ENCODE data around the gene PAIP2.

PAIP2 gene

DNA sequence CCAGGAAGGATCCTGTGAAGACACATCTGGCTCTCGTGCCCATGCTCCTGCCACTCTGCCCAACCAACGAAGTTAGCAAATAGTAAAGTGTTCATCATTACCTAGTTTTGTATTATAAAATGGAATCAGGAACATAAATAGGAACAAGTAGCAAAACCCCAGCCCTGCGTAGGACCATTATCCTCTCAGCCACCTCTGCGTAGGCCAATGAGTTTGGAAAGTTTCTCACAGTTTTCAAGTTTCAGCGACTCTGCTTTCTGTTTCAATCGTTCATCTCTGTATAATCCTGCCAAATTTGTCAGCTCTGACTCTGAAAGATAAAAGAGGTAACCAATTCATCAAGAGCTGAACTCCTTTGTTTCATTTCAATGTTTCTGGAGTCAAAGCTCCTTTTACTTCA, 72.3 kb downstream of the PAIP2 start:
- TF ChIP-seq, protein P1, sequence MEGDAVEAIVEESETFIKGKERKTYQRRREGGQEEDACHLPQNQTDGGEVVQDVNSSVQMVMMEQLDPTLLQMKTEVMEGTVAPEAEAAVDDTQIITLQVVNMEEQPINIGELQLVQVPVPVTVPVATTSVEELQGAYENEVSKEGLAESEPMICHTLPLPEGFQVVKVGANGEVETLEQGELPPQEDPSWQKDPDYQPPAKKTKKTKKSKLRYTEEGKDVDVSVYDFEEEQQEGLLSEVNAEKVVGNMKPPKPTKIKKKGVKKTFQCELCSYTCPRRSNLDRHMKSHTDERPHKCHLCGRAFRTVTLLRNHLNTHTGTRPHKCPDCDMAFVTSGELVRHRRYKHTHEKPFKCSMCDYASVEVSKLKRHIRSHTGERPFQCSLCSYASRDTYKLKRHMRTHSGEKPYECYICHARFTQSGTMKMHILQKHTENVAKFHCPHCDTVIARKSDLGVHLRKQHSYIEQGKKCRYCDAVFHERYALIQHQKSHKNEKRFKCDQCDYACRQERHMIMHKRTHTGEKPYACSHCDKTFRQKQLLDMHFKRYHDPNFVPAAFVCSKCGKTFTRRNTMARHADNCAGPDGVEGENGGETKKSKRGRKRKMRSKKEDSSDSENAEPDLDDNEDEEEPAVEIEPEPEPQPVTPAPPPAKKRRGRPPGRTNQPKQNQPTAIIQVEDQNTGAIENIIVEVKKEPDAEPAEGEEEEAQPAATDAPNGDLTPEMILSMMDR (IDR thresholded peaks at IDR 0.05; ENCODE audit: low read depth, low read length) = no peak
- DNase-seq = no peak
- Histone ChIP-seq H3K27me3 (ENCODE audit: insufficient read depth, low read depth, severe bottlenecking) (no peaks in the 10 kb centered on the region), H3K36me3 (peaks cover 12% of the 10 kb centered on the region), H3K9me3 (ENCODE audit: severe bottlenecking) (no peaks in the 10 kb centered on the region), H3K27ac (no peak overlapping the region), H3K4me3 (ENCODE audit: low read depth, low read length) (no peak overlapping the region)

DNA sequence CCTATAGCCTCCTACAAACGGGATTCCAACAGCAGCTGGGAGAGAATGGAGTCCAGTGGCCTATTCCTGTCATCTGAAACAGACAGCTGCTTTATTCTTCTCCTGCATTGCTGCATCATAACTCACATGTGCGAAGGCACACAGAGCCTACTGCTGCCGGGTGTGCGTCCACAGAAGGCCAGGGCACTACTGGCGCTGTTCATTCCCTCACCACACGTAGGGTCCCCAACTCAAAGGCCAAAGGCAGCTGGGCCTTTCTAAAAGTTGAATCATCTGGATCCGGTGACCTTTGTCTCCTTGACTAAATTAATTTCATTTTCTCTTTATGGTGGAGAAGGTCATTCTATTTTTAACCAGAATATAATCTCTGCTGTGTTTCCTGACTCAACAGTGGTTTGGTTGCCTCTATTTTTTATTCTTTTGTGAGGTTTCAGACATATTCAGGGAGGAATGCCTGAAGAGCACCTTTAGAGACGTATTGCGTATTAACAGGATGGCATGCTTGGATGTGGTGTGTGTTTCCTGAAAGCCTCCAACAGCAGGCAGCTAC, 73.0 kb downstream of the PAIP2 start:
- H3K4me3 ChIP-seq (ENCODE audit: low read depth, low read length) = no peak overlapping the region
- no peaks in the 10 kb centered on the region for H3K27me3 ChIP-seq (ENCODE audit: insufficient read depth, low read depth, severe bottlenecking)
- no peak for DNase-seq
- H3K36me3 ChIP-seq = peaks cover 15% of the 10 kb centered on the region
- TF ChIP-seq, protein P1 (IDR thresholded peaks at IDR 0.05; ENCODE audit: low read depth, low read length) = no peak
- no peak overlapping the region for H3K27ac ChIP-seq
- no peaks in the 10 kb centered on the region for H3K9me3 ChIP-seq (ENCODE audit: severe bottlenecking)

DNA sequence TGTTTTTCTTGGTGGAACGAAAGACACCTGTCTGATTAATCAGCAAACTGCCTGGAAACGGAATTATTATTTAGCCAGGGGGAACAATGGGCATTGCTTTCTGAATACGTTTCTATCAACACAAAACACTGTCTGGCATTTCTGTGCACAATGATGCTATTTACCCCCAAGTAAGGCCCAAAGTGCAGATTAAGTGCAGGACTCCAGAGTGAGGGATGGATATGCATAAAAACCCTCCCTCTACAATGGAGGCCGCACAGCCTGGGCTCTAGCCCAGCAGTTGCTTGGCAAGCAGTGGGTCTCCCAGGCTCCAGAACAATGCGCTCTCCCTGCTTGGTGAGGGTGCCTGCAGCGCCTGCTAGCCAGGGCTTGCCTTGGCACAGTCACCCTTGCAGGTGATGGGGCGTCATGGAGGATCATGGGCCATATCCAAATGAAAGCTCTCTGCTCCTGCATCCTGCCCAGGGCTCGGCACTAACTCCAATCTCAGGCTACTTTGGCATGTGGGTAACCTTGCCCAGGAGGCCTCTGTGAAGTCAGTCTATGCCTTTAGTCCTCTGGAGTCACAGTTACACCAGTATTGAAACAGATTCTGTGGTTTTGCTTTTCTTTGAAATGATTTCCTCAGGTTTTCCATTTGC, 73.7 kb downstream of the PAIP2 start:
- TF ChIP-seq, protein P1 (IDR thresholded peaks at IDR 0.05; ENCODE audit: low read depth, low read length) = no peak
- Histone ChIP-seq H3K9me3 (ENCODE audit: severe bottlenecking) (no peaks in the 10 kb centered on the region), H3K27me3 (ENCODE audit: insufficient read depth, low read depth, severe bottlenecking) (no peaks in the 10 kb centered on the region), H3K27ac (no peak overlapping the region), H3K4me3 (ENCODE audit: low read depth, low read length) (no peak overlapping the region), H3K36me3 (peaks cover 19% of the 10 kb centered on the region)
- DNase-seq = no peak

DNA sequence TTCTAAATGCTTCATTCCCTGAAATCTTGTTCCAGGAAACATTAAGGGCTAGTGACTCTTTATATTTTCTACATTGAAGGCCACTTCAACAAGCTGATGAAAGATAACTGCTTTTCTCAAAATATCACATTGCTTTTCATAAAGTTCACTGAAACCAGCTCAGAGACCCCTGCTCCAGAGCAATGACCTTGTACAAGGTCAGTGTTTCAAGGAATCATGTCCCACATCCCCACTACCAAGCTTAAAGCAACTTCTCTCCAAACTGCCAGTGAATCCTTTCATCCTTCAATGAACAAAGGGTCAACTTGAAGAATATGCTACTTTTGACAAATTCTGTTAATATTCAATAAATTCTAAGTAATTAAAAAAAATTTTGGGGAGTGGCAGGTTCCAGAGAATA, 74.2 kb downstream of the PAIP2 start:
- Histone ChIP-seq H3K27me3 (ENCODE audit: insufficient read depth, low read depth, severe bottlenecking) (no peaks in the 10 kb centered on the region), H3K36me3 (peaks cover 19% of the 10 kb centered on the region), H3K4me3 (ENCODE audit: low read depth, low read length) (no peak overlapping the region), H3K9me3 (ENCODE audit: severe bottlenecking) (no peaks in the 10 kb centered on the region), H3K27ac (no peak overlapping the region)
- TF ChIP-seq, protein P1 (IDR thresholded peaks at IDR 0.05; ENCODE audit: low read depth, low read length) = no peak
- no peak for DNase-seq

DNA sequence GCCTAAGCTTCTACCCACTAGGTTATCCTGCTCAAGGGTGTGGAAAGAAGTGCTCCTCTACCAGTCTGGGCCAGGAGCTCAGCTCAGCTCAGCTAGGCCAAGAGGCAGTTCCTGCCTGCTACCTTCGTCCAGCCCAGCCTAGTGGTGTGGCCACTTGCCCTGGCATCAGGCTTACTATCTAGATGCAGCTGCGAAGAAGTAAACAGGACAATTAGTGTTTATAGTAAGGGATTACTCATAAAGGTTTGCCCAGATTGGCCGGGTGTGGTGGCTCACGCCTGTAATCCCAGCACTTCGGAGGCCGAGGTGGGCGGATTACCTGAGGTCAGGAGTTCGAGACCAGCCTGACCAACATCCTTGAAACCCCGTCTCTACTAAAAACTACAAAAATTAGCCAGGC, 75.0 kb downstream of the PAIP2 start:
- Histone ChIP-seq H3K36me3 (peaks cover 19% of the 10 kb centered on the region), H3K27me3 (ENCODE audit: insufficient read depth, low read depth, severe bottlenecking) (no peaks in the 10 kb centered on the region), H3K9me3 (ENCODE audit: severe bottlenecking) (no peaks in the 10 kb centered on the region), H3K27ac (no peak overlapping the region), H3K4me3 (ENCODE audit: low read depth, low read length) (no peak overlapping the region)
- no peak for DNase-seq
- TF ChIP-seq, protein P1 (IDR thresholded peaks at IDR 0.05; ENCODE audit: low read depth, low read length) = no peak

DNA sequence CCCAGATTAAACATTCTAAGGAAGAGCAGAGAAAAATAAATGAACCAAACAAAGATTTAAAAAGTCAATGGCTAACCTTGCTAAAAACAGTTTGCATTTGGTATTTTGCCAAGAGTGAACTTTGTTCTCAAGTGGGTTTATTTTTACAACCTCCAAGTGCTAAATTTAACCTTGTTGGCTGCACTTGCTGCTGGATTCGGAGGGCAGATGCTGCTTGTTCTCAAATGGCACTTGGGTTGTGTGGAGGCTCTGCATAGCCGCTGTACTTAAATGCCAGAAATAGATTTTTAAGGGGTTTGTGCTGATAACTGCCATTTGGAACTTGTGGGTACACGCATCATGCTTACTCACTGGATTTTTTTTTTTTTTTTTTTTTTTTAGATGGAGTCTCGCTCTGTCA, 75.6 kb downstream of the PAIP2 start:
- peaks cover 19% of the 10 kb centered on the region for H3K36me3 ChIP-seq

More for the DNA sequence above, 75.6 kb downstream of the PAIP2 start:
- H3K27ac ChIP-seq = no peak overlapping the region
- H3K4me3 ChIP-seq (ENCODE audit: low read depth, low read length) = no peak overlapping the region
- no peak for DNase-seq
- H3K27me3 ChIP-seq (ENCODE audit: insufficient read depth, low read depth, severe bottlenecking) = no peaks in the 10 kb centered on the region
- H3K9me3 ChIP-seq (ENCODE audit: severe bottlenecking) = no peaks in the 10 kb centered on the region
- TF ChIP-seq, protein P1 (IDR thresholded peaks at IDR 0.05; ENCODE audit: low read depth, low read length) = no peak

Data from WERI-Rb-1 (cell line).